ENCODE data around the gene LRRC18. TPM values are rescaled to one million over a fixed set of nuclear protein-coding genes. Genes with fewer than 3 reads are reported as not detected.

Gene LRRC18
- total RNA-seq, 1 experiment from 2014 or later: not detected

DNA sequence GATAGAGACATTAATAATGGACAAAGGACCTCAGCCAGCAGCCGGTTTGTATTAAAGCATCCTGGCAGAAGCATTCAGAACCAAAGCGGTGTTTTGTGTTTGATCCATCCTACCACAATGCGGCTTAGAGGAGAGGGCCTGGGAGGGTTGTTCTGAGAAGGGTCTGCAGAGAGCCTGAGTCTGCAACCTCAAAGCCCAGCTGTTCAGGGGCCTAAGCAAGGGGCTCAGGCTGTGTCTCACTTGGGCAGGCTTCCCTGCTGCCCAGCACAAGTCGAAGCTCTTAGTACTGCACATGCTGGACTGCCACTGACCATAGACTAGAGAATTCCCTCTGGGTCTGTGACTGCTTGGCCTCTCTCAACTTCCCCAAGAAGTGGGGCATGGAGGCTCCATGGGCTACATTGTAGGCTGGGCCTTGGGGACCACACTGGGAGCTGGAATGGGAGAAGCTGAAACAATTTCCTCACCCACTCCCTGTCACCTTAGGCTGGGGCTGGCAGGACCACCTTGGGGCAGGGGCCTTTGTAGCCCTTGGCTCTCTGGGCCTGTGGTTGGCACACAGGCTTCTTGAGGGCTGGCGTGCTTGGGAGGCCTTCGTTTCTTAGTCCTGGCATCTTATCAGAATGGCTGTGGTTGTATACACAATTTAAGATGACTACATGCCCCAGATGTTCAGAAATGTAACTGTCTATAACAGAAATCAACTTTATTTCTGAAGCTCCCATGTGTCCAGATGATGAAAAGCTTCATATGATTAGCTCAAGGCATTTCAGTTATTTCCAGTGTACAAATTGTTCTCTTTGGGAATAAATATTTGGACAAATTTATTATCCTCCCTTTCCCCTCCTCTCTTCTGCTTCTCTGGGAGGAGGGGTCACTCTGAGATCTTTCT lies 44.5 kb downstream of the LRRC18 start:
- DNase-seq (ENCODE audit: low read depth): no peak
- in situ Hi-C loops (cut with HindIII; ENCODE audit: low pct_unique_long_range_greater_than_20kb, low sequenced_read_pairs): no loop called here

DNA sequence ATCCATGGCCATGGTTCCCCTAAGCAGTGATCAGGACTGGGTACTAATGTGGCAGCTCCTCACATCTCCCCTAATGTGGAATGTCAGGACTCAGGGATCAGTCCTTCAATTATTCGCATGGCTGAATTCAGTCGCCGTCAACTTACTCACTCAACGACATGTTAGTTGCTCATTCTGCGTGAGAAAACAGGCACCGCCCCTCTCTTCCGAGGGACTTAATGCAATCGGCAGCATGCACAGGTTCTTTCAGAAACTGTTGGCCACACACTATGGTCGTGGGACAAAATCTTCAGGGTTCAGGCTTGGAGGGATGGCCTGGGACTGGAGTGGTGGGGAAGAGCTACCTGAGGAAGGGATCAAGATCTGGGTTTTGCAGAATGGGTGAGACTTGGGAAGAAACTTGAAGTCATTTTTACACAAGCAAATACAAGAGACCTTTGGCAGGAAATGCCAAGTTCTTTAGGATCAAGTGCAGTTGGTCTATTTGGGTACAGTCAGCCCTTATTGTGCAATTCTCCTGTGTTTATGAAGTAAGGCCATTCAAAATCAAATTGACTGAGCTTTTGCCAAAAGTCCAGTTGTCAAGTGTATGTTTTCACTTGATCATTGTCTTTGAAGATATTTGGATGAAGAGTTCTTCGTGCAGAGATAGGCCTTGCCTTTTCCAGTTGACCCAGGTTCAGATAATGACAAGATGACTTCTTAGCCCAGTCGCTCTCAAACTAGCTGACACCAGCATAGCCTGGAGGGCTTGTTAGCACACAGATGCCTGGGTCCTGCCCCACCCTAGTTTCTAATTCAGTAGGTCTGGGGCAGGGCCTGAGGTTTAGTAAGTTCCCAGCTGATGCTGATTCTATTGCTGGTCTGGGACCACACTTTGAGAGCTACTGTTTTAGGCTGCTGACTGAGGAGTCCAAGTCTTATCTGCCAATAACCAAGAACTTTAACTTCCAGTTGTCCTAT lies 48.5 kb downstream of the LRRC18 start:
- in situ Hi-C loops (cut with HindIII; ENCODE audit: low pct_unique_long_range_greater_than_20kb, low sequenced_read_pairs): no loop called here

DNA sequence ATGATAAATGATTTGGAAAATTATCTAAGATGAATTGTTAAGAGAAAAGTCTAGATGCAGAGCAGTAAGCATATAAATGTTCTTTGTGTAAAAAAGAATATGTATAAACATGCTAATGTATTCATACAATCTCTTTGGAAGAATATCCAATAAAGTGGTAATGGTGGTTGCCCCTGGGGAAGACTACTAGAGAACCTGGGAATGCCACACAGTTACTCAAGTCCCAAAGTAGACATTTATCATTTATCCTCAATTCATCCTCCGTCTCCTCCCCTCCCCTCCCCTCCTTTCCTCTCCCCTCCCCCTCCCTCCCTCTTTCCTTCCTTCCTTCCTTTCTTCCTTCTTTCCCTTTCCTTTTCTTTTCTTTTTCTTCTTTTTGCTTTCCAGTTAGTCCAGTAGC lies 51.7 kb downstream of the LRRC18 start:
- in situ Hi-C loops (cut with HindIII; ENCODE audit: low pct_unique_long_range_greater_than_20kb, low sequenced_read_pairs): no loop called here
- DNase-seq (ENCODE audit: low read depth): no peak

More for the DNA sequence above, 48.5 kb downstream of the LRRC18 start:
- DNase-seq (ENCODE audit: low read depth): no peak

DNA sequence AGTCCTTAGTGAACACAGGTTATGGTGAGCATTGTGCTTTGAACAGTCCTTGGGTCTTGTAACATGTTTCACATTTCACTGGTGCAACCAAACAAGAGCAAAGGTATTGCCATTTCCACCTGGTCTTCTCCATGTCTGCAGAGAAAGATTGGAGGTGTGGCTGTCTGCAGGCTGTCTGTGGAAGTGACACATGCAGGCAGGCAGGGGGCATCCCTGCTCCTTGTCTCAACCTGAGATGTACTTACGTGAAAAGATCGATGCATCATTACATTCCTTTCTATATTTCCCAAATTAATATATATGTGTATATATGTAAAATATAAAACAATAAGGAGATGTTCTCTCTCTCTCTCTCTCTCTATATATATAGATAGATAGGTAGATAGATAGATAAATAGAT lies 54.3 kb downstream of the LRRC18 start:
- DNase-seq (ENCODE audit: low read depth): no peak
- in situ Hi-C loops (cut with HindIII; ENCODE audit: low pct_unique_long_range_greater_than_20kb, low sequenced_read_pairs): no loop called here

DNA sequence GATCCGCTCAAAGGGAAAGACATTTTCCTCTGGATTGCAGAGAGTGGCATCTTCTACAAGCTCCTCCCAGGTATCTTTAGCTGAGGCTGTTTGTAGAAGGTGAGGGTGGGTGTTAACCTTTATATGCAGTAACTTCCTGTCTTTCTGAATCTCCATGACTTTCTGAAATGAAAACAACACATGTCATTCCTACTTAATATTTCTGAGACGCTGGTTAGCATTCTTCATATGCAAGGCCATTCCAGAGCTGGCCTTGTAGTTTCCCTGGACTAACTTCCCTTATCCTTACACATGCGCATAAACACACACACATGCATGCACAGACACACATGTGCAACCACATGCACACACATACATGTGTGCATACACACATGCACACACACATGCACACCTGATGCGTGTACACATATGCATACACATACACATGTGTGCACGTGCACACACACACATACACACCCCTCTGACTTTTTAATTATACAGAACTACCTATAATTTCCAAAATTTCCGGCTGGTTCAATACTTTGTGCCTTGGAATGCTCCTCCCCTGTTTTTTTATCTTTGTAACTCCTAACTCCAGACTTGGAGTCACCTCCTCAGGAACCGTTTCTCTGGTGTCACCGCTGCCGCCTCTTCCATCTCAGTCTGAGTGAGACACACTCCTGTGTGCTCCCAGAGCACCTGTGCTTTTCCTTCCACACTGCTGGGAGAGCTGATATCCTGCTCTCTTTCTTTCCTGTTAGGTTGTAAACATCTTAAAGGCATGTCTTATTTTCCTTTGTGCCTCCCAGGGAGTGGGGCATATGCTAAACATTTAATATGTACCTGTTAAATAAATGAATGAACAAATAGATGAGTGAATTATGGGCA lies 55.2 kb downstream of the LRRC18 start:
- in situ Hi-C loops (cut with HindIII; ENCODE audit: low pct_unique_long_range_greater_than_20kb, low sequenced_read_pairs): no loop called here
- no peak for DNase-seq (ENCODE audit: low read depth)

DNA sequence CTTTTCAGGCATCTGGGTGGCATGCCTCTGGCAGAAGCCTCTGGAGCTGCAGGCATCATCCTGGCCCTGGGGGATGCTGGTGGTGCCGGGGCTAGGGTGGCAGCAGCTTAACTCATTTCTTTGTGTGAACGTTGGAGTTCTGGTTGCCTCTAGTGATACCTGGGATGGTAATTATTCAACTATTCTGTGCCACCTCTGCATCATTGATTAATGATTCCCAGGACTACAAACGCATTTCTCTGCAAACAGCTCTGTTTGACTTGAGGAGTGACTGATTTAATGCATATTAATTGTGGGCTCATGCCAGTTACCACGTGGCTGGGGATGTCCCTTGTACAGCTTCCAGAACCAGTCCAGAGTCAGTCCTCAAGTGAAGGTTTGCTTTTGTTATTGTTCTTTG lies 55.9 kb downstream of the LRRC18 start:
- in situ Hi-C loops (cut with HindIII; ENCODE audit: low pct_unique_long_range_greater_than_20kb, low sequenced_read_pairs): no loop called here
- DNase-seq (ENCODE audit: low read depth): no peak

DNA sequence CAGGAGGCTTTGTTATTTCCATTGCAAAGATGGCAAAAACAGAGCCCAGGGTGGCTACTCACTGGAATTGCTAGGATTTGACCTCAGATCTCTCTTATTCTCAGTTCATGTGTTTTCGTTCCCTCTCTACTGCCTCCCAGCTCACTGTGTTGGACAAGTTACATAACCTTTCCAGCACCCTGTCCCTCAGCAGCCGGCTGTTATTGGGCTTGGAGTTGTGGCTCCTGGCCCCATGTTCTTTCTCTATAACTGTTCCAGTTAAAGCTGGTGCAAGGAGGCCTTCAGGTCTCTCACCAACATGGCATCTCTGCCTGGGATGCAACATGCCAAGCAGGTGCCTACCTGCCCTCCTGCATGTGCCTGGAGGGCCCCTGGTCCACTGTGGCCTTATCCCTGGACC lies 56.8 kb downstream of the LRRC18 start:
- no peak for DNase-seq (ENCODE audit: low read depth)

DNA sequence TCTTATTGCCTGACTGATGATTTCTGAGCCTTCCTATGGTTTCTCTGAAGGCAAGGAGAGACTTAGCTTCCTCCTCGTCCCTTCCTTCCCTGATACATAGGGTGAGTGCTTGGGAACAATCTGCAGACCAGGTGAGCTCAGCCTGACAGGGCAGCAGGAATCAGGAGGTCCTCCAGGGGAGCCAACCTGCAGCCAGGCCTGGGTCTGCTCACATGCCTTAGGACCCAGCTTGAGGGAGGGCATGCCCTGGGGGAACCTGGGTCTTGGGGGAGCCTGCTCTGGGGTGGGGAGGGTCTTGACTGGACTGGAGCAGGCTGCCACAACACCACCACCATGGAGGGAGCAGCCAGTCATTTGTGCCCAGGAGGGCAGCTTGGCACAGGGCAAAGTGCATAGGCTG lies 57.7 kb downstream of the LRRC18 start:
- DNase-seq (ENCODE audit: low read depth): no peak
- in situ Hi-C loops (cut with HindIII; ENCODE audit: low pct_unique_long_range_greater_than_20kb, low sequenced_read_pairs): no loop called here

More for the DNA sequence above, 56.8 kb downstream of the LRRC18 start:
- in situ Hi-C loops (cut with HindIII; ENCODE audit: low pct_unique_long_range_greater_than_20kb, low sequenced_read_pairs): no loop called here

DNA sequence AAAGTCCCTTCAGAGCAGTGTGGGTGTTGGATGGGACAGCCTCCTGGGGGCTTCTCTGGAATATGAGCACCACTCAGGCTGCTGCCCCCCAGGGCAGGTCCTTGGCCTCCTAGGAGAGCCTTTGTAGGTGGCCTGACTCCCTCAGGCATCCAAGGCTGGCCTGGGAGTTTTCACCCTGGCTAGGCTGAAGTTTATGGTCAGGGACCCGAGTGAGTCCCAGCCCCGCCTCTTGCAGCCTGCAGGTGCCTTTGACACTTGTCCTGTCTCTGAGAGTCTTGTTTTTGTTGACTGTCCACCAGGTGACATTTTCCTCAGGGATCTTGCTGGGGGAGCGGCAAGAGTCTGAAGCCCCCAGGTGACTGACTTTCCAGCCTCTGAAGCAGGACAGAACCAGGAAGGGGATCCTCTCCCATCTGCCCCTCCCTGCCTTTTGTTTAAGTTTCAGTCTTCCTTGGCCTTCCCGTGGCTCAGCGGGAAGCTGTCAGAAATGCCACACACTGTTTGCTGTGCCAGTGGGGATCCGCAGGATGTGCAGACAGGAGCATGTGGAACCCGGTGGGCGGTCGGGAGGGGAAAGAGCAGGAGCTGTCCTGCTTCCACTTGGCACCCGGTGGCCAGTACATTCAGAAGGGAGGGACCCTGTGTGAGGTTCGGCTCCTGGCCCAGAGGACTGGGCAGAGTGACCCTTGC lies 59.5 kb downstream of the LRRC18 start:
- in situ Hi-C loops (cut with HindIII; ENCODE audit: low pct_unique_long_range_greater_than_20kb, low sequenced_read_pairs): no loop called here
- DNase-seq (ENCODE audit: low read depth): no peak

DNA sequence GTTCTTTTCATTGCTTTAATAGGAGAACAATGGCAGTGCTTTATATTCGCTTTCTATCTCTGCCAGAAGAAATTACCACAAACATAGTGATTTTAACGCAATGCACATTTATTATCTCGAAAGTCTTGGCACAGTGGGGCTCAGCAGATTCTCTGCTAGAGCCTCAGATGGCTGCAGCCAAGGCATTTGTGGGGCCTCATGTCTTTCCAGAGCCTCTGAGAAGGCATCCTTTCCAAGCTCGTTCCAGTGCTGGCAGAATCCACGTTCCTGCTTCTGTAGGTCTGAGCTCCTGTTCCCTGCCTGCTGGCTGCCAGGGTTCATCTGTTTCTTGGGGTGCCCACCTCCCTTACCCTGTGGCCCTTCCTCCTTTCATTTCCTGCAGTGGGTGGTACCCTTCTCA lies 60.2 kb downstream of the LRRC18 start:
- no peak for DNase-seq (ENCODE audit: low read depth)
- in situ Hi-C loops (cut with HindIII; ENCODE audit: low pct_unique_long_range_greater_than_20kb, low sequenced_read_pairs): no loop called here

DNA sequence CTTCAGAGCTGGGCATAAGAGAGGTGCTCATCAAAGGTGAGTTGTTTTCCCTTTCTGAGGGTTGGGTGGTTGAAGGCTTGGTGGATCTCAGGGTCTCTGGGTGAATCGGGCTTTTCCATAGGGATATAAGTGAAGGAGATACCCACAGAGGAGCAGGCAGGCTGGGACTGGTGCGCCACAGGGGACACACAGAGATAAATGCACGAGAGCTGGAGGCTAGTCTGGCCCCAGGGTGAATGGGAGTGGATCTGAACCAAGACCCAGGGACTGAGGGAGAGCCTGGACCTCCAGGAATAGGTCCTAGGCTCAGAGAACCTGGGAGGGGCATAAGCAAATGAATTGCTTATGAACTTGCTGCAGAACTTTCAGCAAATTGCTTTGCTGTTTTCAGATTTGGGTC lies 61.5 kb downstream of the LRRC18 start:
- DNase-seq (ENCODE audit: low read depth): no peak
- in situ Hi-C loops (cut with HindIII; ENCODE audit: low pct_unique_long_range_greater_than_20kb, low sequenced_read_pairs): no loop called here

DNA sequence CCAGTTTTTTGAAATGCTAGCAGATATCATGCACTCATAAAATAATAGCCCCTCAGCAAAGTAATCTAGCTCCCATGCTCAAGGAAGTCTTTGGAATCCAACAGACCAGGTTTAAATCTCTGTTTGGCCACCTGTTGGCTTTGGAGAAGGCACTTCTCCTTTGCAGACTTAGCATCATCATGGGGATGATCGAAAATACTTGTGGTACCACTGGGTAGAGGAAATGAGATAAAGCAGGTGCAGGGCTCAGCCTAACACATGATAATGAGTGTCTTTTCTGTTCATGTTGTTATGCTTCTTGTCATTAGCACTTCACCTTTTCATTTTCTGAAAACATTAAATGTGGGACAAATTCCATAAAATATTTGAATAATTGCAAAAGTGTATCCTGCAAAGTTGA lies 67.4 kb downstream of the LRRC18 start:
- no peak for DNase-seq (ENCODE audit: low read depth)
- in situ Hi-C loops (cut with HindIII; ENCODE audit: low pct_unique_long_range_greater_than_20kb, low sequenced_read_pairs): no loop called here

Other genes with a start within 250 kb of the LRRC18 start
- 1.7 and 2.1 TPM in 2 replicates for gene VSTM4, start 175.7 kb upstream of the LRRC18 start, total RNA-seq (2014; rRNA removed; shearing (Covaris generic); ENCODE audit: low replicate concordance)
- not detected in 2 replicates for gene FAM170B, start 194.2 kb upstream of the LRRC18 start, total RNA-seq (2014; rRNA removed; shearing (Covaris generic); ENCODE audit: low replicate concordance)
- gene TMEM273, start 248.6 kb upstream of the LRRC18 start, total RNA-seq (2014; rRNA removed; shearing (Covaris generic); ENCODE audit: low replicate concordance): 2.8 and 8.9 TPM in 2 replicates

All from Caki2 (cell line).